Gastroesophageal sphincter (tissue), 4 donors: ENCODE measurements around the gene SCN2B. TPM values are rescaled to one million over a fixed set of nuclear protein-coding genes. Genes with fewer than 3 reads are reported as not detected.
"Not testable (repeated sequence)": the region's sequence is repeated elsewhere in the genome, so short reads cannot be mapped to it uniquely, and the experiment has no call there.

Source experiments
- ATAC-seq: fragments of 150-250 bp; one replicate; pipeline ENCODE4 v1.9.1; 2016; ENCODE audit warnings: mild to moderate bottlenecking, moderate library complexity
- H3K27ac ChIP-seq, 4 donors: fragments of 200-600 bp; sonication (generic) in 3 of 4; 1 replicate in 3 of 4; 2 replicates in 1 of 4; pipeline ENCODE4 v1.5.1; 2016 to 2019
- H3K27me3 ChIP-seq: fragments of 200-600 bp; sonication (generic); one replicate; pipeline ENCODE4 v1.5.1; 2019
- H3K36me3 ChIP-seq, 2 donors: fragments of 200-600 bp; sonication (generic); one replicate each; pipeline ENCODE4 v1.5.1; 2019; ENCODE audit warnings: control low read depth in 1 of 2
- H3K4me1 ChIP-seq, 3 donors: fragments of 200-600 bp; sonication (generic); 1 replicate in 2 of 3; 2 replicates in 1 of 3; pipeline ENCODE4 v1.5.1; 2016 to 2019; ENCODE audit warnings: control low read depth in 2 of 3
- H3K4me3 ChIP-seq, 2 donors: fragments of 200-600 bp; sonication (generic); one replicate each; pipeline ENCODE4 v1.5.1; 2019; ENCODE audit warnings: mild to moderate bottlenecking in 1 of 2, moderate library complexity in 1 of 2
- H3K9me3 ChIP-seq, 3 donors: fragments of 200-600 bp; sonication (generic); one replicate each; pipeline ENCODE4 v1.5.1; 2017 to 2019; ENCODE audit warnings: control low read depth in 2 of 3
- CTCF ChIP-seq, 4 experiments: fragments of 200-600 bp in 2 of 4; fragments of 450-650 bp in 2 of 4; sonication (generic) in 1 of 4; IDR thresholded peaks; one replicate each; pipeline ENCODE4 v1.5.1; 2017 to 2019; ENCODE audit warnings: antibody characterized with exemption in 4 of 4, mild to moderate bottlenecking in 2 of 4, moderate library complexity in 2 of 4
- EP300 ChIP-seq: sonication (generic); formaldehyde crosslinking; IDR thresholded peaks from one replicate; pipeline ENCODE4 v1.6.1; 2017; ENCODE audit warnings: antibody characterized with exemption, mild to moderate bottlenecking
- POLR2A ChIP-seq, 2 donors: fragments of 450-650 bp; IDR thresholded peaks; one replicate each; pipeline ENCODE4 v1.6.1; 2017; ENCODE audit warnings: antibody characterized with exemption in 2 of 2, mild to moderate bottlenecking in 2 of 2, moderate library complexity in 1 of 2
- POLR2AphosphoS5 ChIP-seq: sonication (generic); formaldehyde crosslinking; IDR thresholded peaks from one replicate; pipeline ENCODE4 v1.6.1; 2017; ENCODE audit warnings: antibody characterized with exemption
- WGBS, 2 donors: methylation state at CpG; one replicate each; pipeline ENCODE4 v1.1.5; 2018; ENCODE audit warnings: low coverage in 1 of 2; 5-methylcytosine and 5-hydroxymethylcytosine counted together
- total RNA-seq, 4 donors: library from RNA; depleted of rRNA; stranded (reverse); fragments of >200 nt; gene quantifications; one replicate each; pipeline ENCODE4 v1.1.0, GENCODE V29; 2016

SCN2B gene
- total RNA-seq, 4 donors from 2014 or later = 0.25 to 1.0 (median 0.49) TPM

- no peak for ATAC-seq
- H3K4me3 ChIP-seq = no peak overlapping the region
- peaks cover 4 to 25% (median 11%) of the 10 kb centered on the region in 3 donors for H3K4me1 ChIP-seq
- TF ChIP-seq CTCF (IDR thresholded peaks at IDR 0.05) = no peak
- TF ChIP-seq POLR2AphosphoS5 = no peak
- TF ChIP-seq POLR2A (IDR thresholded peaks at IDR 0.05) = no peak
- no peak for TF ChIP-seq EP300
- no peaks in the 10 kb centered on the region for H3K36me3 ChIP-seq
- H3K27ac ChIP-seq = no peak overlapping the region
- no peaks in the 10 kb centered on the region for H3K27me3 ChIP-seq
- no peaks in the 10 kb centered on the region for H3K9me3 ChIP-seq
- WGBS, 2 donors = 32 to 63% methylated on average over 4 to 6 of the region's 6 CpGs
These were observed 22.7 kb upstream of the SCN2B start for GRCh38 chr11:118199135-118199534.

GRCh38 chr11:118198370-118198769 lies 21.9 kb upstream of the SCN2B start:
- Histone ChIP-seq H3K36me3 (no peaks in the 10 kb centered on the region), H3K27ac (no peak overlapping the region), H3K9me3 (no peaks in the 10 kb centered on the region), H3K4me3 (no peak overlapping the region), H3K27me3 (no peaks in the 10 kb centered on the region), H3K4me1 (peaks cover 4 to 27% (median 11%) of the 10 kb centered on the region in 3 donors)
- TF ChIP-seq POLR2A (IDR thresholded peaks at IDR 0.05) = no peak
- peak; percentile 56 to 91 (median 62) for TF ChIP-seq CTCF (IDR thresholded peaks at IDR 0.05)
- WGBS, 2 donors = 0 to 1% methylated on average over 7 to 8 of the region's 9 CpGs
- ATAC-seq = no peak

GRCh38 chr11:118194835-118195627 lies 18.6 kb upstream of the SCN2B start:
- WGBS, 2 donors = 12 to 15% methylated on average over 4 to 7 of the region's 10 CpGs
- Histone ChIP-seq H3K4me3 (no peak overlapping the region), H3K4me1 (peaks cover 4 to 27% (median 11%) of the 10 kb centered on the region in 3 donors), H3K9me3 (no peaks in the 10 kb centered on the region), H3K27me3 (peaks cover 10% of the 10 kb centered on the region), H3K27ac (peak overlapping the region in 3 of 4 donors; percentile 63 to 72 (median 70)), H3K36me3 (no peaks in the 10 kb centered on the region)
- peak; percentile 97 for ATAC-seq
- peak; percentile 59 for TF ChIP-seq POLR2AphosphoS5
- TF ChIP-seq CTCF (IDR thresholded peaks at IDR 0.05) = no peak
- TF ChIP-seq POLR2A (IDR thresholded peaks at IDR 0.05) = no peak

- WGBS, 2 donors = 58 to 65% methylated on average over 4 of the region's 6 CpGs
- Histone ChIP-seq H3K27ac (peak overlapping the region in 3 of 4 donors; percentile 63 to 72 (median 70)), H3K36me3 (no peaks in the 10 kb centered on the region)
These were observed 17.6 kb upstream of the SCN2B start for GRCh38 chr11:118193910-118194566.

GRCh38 chr11:118192817-118193216 lies 16.4 kb upstream of the SCN2B start:
- peaks cover 4 to 20% (median 11%) of the 10 kb centered on the region in 3 donors for H3K4me1 ChIP-seq
- H3K27ac ChIP-seq, H3K9me3 ChIP-seq, H3K36me3 ChIP-seq, ATAC-seq, H3K4me3 ChIP-seq: not testable (repeated sequence)
- WGBS, 2 donors = 88 to 95% methylated on average over 5 of the region's 5 CpGs
- peaks cover 18% of the 10 kb centered on the region for H3K27me3 ChIP-seq

More at GRCh38 chr11:118193910-118194566, 17.6 kb upstream of the SCN2B start:
- TF ChIP-seq CTCF (IDR thresholded peaks at IDR 0.05) (no peak), POLR2A (IDR thresholded peaks at IDR 0.05) (no peak), EP300 (no peak), POLR2AphosphoS5 (no peak)
- H3K4me3 ChIP-seq = no peak overlapping the region
- H3K4me1 ChIP-seq = peaks cover 4 to 25% (median 11%) of the 10 kb centered on the region in 3 donors
- ATAC-seq = no peak
- no peaks in the 10 kb centered on the region for H3K9me3 ChIP-seq
- peaks cover 10% of the 10 kb centered on the region for H3K27me3 ChIP-seq

- H3K36me3 ChIP-seq, H3K27ac ChIP-seq, H3K9me3 ChIP-seq, ATAC-seq, H3K4me3 ChIP-seq: not testable (repeated sequence)
- Histone ChIP-seq H3K27me3 (peaks cover 26% of the 10 kb centered on the region), H3K4me1 (peaks cover 4 to 20% (median 11%) of the 10 kb centered on the region in 3 donors)
- 88 to 100% methylated on average over 2 of the region's 2 CpGs for WGBS, 2 donors
These were observed 14.6 kb upstream of the SCN2B start for GRCh38 chr11:118190942-118191506.
